Muscle layer of colon (tissue), 2 donors: ENCODE results near the gene RAB3C.

Experiments
- H3K27ac ChIP-seq: one replicate; pipeline ENCODE4 v1.7.0; 2013; ENCODE audit warnings: low read depth, mild to moderate bottlenecking, low read length, moderate library complexity
- H3K27me3 ChIP-seq, 2 donors: one replicate each; pipeline ENCODE4 v1.7.0; 2013; ENCODE audit warnings: low read length in 2 of 2, mild to moderate bottlenecking in 2 of 2; ENCODE audit not compliant: insufficient read depth in 2 of 2, control insufficient read depth in 1 of 2
- H3K36me3 ChIP-seq: one replicate; pipeline ENCODE4 v1.7.0; 2013; ENCODE audit warnings: mild to moderate bottlenecking, low read length; ENCODE audit not compliant: insufficient read depth
- H3K4me1 ChIP-seq: one replicate; pipeline ENCODE4 v1.7.0; 2013; ENCODE audit warnings: mild to moderate bottlenecking, low read length; ENCODE audit not compliant: insufficient read depth
- H3K4me3 ChIP-seq, 2 donors: one replicate each; pipeline ENCODE4 v1.7.0; 2013; ENCODE audit warnings: low read length in 2 of 2, low read depth in 1 of 2, mild to moderate bottlenecking in 1 of 2, moderate library complexity in 1 of 2
- H3K9ac ChIP-seq: one replicate; pipeline ENCODE4 v1.7.0; 2013; ENCODE audit warnings: low read length
- H3K9me3 ChIP-seq: one replicate; pipeline ENCODE4 v1.7.0; 2013; ENCODE audit warnings: mild to moderate bottlenecking, low read length
- donor health status: abdominal sarcoma.
- donor health status: Adenocarcinoma of cecum.

Gene RAB3C

DNA sequence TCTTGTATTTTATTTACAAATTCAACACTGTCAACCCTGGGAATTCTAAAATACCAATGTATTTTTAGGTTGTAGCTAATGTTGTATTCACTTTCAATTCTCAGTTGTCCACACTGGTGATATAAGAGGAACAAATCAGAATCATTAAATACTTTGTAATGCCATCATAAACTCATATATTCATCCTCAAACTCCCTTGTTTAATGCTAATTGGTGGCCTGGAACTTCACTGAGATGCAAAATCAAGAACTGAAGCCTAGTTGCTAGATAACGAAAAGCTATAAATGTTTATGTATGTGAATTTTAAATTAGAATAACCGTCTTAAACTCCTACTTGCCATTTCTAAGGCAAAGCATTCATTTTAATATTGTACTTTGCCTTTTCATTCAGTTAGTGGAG, 274.7 kb downstream of the RAB3C start:
- H3K4me3 ChIP-seq, result no peak overlapping the region
- no peaks in the 10 kb centered on the region for H3K9me3 ChIP-seq
- H3K4me1 ChIP-seq, result no peaks in the 10 kb centered on the region
- H3K27me3 ChIP-seq, result no peaks in the 10 kb centered on the region
- no peaks in the 10 kb centered on the region for H3K36me3 ChIP-seq
- no peak overlapping the region for H3K27ac ChIP-seq
- H3K9ac ChIP-seq, result no peak overlapping the region

DNA sequence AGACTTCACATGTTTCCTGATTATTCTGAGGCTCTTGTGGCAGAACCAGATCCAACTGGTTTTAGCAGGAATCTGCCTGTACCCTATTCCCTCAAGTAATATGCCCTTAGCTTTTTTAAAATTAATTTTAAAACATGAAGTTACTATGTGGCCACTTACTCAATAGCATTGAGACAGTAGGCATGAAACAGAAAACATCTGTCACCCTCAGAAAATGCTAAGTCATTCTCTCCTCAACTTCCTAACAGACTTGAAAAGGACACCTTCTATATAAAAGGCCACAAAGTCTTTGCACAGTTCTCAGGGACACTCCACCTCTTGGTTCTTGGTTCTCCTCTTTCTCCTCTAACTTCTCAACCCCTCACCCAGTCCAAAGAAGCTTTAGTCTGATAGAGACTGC, 277.8 kb downstream of the RAB3C start:
- Histone ChIP-seq H3K4me1 (no peaks in the 10 kb centered on the region), H3K4me3 (no peak overlapping the region), H3K9ac (no peak overlapping the region), H3K27ac (no peak overlapping the region), H3K9me3 (no peaks in the 10 kb centered on the region), H3K27me3 (no peaks in the 10 kb centered on the region), H3K36me3 (no peaks in the 10 kb centered on the region)

DNA sequence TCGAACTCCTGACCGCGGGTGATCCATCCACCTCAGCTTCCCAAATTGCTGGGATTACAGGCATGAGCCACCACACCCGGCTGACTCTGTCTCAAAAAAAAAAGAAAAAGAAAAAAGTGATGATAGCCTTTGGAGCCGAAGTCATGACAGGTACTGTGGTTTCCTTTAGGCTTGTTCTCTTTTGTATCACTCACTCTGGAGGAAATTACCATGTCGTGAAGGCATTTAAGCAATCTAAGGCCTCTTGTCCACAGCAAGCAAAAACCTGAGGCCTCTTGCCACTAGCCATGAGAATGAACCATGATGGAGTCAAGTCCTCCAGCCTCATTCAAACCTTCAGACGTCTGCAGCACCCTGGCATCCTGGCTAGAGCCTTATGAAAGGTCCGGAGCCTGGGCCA, 286.1 kb downstream of the RAB3C start:
- Histone ChIP-seq H3K9me3 (no peaks in the 10 kb centered on the region), H3K9ac (no peak overlapping the region), H3K36me3 (no peaks in the 10 kb centered on the region), H3K27ac (no peak overlapping the region), H3K27me3 (no peaks in the 10 kb centered on the region), H3K4me1 (no peaks in the 10 kb centered on the region), H3K4me3 (no peak overlapping the region)

DNA sequence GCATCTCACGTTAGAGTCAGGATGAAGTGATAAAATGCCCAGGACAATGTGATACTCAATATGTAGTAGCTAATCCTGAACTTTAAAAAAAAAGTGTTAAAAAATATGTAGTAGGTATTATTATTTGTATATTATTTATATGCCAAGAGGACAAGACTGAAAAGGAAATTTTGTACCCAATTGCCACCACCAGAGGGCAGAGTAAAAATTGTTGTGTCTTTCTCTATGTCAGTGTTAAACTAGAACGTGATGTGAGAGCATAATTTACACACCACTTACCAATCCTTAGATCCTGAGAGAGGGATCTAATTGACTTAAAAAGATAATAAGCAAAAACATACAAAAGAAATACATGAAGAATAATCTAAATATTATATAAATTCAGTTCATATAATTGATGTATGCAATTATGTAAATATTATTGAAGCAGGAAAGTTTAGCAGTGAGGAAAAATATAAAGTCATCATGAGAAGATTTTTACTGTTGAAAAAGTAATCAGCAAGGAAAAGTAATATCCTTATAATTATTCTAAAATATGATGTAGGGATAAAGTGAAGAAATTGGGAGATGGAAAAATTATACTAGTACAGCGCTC, 288.9 kb downstream of the RAB3C start:
- H3K36me3 ChIP-seq, result no peaks in the 10 kb centered on the region
- no peak overlapping the region for H3K9ac ChIP-seq
- H3K27me3 ChIP-seq, result no peaks in the 10 kb centered on the region
- no peak overlapping the region for H3K4me3 ChIP-seq
- no peaks in the 10 kb centered on the region for H3K9me3 ChIP-seq
- H3K4me1 ChIP-seq, result no peaks in the 10 kb centered on the region
- no peak overlapping the region for H3K27ac ChIP-seq

DNA sequence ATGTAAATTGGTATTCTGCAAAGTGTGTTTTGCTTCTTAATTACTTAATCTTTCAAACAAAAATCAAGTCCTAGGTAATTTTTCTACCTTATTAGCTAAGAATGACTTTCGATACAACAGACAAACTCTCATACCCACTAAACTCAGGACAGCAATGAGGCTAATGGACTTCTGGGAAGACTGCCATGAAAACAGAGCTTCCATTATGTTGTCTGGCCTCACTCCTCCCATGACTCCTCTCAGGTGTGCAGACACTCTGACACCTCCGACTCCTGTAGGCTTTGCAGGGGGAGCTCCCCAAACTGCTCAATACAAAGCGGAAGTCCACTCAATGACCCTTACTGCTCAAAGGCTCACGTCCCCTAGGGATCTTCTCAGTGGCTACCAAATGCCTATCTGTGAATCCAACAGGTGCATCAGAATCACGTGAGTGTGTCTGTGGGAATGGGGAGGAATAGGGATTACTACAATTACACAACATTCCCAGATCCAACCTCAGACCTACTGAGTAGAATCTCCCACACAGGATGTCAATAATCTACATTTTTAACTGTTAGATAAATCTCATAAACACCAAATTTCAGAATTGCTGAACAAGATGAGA, 289.9 kb downstream of the RAB3C start:
- Histone ChIP-seq H3K27me3 (no peaks in the 10 kb centered on the region), H3K9ac (no peak overlapping the region), H3K27ac (no peak overlapping the region), H3K9me3 (no peaks in the 10 kb centered on the region), H3K4me3 (no peak overlapping the region), H3K36me3 (no peaks in the 10 kb centered on the region), H3K4me1 (no peaks in the 10 kb centered on the region)

DNA sequence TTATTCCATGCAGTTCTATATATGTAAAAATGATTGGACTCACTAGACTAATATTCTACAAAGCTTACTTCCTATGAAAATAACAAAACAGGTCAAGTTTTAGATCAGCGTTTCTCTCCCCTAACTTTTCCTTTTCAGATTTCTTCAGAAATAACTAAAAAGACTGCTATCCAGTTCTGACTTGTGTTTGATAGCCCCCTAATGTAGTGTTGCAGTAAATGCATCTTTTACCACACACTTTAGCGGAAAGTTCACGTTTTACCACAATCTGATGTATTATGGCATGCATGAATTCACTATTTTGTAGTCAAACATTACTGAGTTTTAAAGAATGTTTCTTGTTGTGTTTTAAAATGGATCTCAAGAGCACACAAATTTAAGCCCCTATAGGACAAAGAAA, 292.7 kb downstream of the RAB3C start:
- Histone ChIP-seq H3K4me3 (no peak overlapping the region), H3K9ac (no peak overlapping the region), H3K27ac (no peak overlapping the region), H3K4me1 (no peaks in the 10 kb centered on the region), H3K27me3 (no peaks in the 10 kb centered on the region), H3K9me3 (no peaks in the 10 kb centered on the region), H3K36me3 (no peaks in the 10 kb centered on the region)

DNA sequence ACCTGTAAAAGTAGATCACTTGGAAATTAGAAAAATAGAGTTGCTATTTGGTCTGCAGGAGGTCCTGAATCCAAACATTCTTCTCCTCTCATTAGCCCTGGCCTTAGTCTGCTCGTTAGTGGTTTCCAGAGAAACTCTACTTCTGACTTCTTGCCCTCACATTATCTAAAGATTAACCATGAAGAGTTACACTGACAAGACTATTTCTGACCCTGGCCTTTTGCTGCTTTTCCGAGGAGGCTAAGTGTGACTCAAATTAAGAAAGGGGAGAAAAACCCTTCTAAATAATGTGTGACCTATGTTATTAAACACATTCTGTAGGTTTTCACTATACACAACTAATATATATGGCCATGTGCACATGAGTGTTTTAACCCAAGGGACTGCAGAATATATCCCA, 302.4 kb downstream of the RAB3C start:
- Histone ChIP-seq H3K27ac (no peak overlapping the region), H3K9ac (no peak overlapping the region), H3K4me3 (no peak overlapping the region), H3K9me3 (no peaks in the 10 kb centered on the region), H3K27me3 (no peaks in the 10 kb centered on the region), H3K4me1 (no peaks in the 10 kb centered on the region), H3K36me3 (no peaks in the 10 kb centered on the region)

DNA sequence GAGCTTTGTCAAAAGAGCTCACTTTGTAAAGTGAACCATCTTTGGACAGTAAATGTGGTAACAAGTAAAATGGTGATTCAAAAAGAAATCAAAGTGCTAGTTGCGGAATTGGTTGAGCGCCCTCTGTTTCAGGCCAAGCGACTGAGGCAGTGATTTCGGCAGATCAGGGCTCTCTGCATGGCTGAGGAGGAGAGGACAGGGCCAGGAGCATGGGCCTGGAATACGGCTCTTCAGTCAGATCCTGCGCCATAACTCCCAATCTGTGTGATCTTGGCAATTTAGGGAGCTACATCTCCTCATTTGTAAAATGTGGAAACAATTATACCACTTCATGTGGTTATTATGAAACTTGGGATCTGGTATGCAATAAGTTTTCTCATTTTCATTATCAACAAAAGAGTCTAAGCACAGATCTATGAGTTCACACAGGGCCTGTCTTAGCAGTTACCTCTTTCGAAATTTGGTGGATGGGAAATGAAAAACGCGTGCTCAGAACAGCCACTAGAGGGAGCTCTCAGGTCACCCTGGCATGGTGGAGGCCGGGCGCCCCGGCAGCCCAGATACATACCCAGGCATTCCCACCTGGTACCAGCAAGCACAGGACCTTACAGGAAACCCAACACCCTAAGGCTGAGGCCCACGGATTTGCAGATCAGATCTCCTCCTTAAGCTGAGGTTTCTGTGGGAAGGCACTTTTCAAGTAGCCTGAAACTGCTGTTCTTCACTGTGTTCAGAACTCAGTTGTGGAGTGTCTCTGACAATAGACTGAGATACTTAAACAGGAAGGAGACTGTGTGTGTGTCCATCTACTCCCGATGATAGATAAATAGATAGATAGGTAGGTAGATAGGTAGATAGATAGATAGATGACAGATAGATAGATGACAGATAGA, 303.7 kb downstream of the RAB3C start:
- Histone ChIP-seq H3K27me3 (no peaks in the 10 kb centered on the region), H3K27ac (no peak overlapping the region), H3K9me3 (no peaks in the 10 kb centered on the region), H3K4me1 (no peaks in the 10 kb centered on the region), H3K9ac (no peak overlapping the region), H3K4me3 (no peak overlapping the region), H3K36me3 (no peaks in the 10 kb centered on the region)

DNA sequence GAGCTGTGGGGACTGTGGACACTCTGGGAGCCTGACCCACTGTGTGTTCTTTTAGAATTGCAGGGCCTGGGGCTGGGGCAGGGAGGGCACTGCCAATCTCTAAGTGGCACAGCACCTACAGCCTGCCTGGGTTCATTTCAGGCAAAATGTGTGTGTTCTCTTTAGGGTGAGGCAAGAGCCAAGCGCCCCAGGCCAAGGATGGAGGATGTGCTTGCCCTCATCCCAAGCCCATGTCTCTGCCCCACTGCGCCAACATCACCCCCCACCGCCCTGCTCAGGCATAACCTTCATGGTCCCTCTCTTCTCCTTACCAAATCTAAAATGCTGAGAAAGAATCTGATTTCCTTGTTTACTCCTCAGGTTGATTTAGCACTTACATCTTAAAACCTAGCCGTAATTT, 304.4 kb downstream of the RAB3C start:
- no peak overlapping the region for H3K4me3 ChIP-seq
- H3K27ac ChIP-seq, result no peak overlapping the region
- H3K27me3 ChIP-seq, result no peaks in the 10 kb centered on the region
- no peaks in the 10 kb centered on the region for H3K9me3 ChIP-seq
- H3K4me1 ChIP-seq, result no peaks in the 10 kb centered on the region
- H3K9ac ChIP-seq, result no peak overlapping the region
- no peaks in the 10 kb centered on the region for H3K36me3 ChIP-seq

DNA sequence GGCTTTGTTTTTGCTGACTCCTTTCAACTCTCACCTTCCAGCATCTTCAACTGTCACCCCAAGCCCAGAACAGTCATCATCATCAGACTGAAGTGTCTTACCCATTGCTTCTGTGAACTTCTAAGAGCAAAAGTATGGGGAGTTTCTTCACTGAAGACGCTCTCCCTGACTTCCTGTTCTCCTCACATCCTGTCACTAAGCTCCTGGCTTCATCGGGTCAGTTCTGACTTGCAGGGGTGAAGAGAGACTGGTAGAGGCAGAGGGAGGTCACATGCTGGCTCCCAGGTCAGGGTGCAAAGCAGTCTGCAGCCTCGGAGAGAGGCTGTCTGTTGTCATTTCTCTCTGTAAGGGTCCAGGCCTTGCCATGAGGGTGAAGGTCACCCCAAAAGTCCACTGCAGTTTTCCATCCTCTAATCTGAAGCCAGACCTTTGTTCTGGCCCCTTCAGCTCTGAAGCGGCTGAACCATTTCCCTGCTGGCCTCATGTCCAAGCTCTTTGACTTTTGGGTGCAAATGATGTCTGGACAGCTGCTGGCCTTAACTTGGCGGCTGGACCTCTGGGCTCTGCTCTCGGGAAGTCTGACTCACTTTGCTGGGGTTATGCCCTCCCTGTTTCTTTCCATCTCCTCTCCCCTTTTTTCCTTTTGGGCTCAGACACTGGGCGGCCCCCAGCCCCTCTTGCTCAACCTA, 305.0 kb downstream of the RAB3C start:
- H3K36me3 ChIP-seq, result no peaks in the 10 kb centered on the region
- H3K27ac ChIP-seq, result no peak overlapping the region
- no peaks in the 10 kb centered on the region for H3K27me3 ChIP-seq
- no peaks in the 10 kb centered on the region for H3K9me3 ChIP-seq
- H3K4me3 ChIP-seq, result no peak overlapping the region
- no peaks in the 10 kb centered on the region for H3K4me1 ChIP-seq
- H3K9ac ChIP-seq, result no peak overlapping the region

DNA sequence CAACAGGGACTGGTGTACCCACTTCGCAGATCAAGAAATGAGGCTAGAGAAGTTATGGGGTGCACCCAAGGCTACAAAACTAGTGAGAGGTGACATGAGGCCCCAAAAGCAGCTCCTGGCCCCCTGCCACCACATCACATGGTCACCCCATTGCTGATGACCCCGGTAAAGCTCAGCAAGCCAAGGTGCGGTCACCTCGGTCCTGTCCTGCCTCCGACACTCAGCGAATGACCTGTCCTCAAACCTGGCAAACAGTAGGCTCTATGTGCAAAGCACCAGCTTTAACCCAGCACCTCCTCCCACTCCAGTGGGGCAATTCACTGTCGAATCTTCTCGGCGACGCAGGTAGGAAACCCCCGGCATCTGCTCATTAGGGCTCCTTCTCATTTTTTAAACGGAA, 307.4 kb downstream of the RAB3C start:
- Histone ChIP-seq H3K4me1 (no peaks in the 10 kb centered on the region), H3K9me3 (no peaks in the 10 kb centered on the region), H3K36me3 (no peaks in the 10 kb centered on the region), H3K27ac (no peak overlapping the region), H3K27me3 (no peaks in the 10 kb centered on the region), H3K4me3 (no peak overlapping the region), H3K9ac (no peak overlapping the region)
